Activated naive CD8-positive, alpha-beta T cell treated with anti-CD3 and anti-CD28 coated beads for 36 hours (primary cell): ENCODE measurements around the gene ATG9B. TPM values are rescaled to one million over a fixed set of nuclear protein-coding genes. Genes with fewer than 3 reads are reported as not detected.
A peak's percentile ranks its signal among the peaks of the same experiment; 100 is the strongest.

Experiments used
- DNase-seq: peaks from one replicate; pipeline ENCODE4 v3.0.0; 2021
- H3K27ac Mint-ChIP-seq: one replicate; pipeline ENCODE4 v1.8.0; 2022; ENCODE audit warnings: mild to moderate bottlenecking, moderate library complexity, mixed read lengths
- H3K27me3 Mint-ChIP-seq: one replicate; pipeline ENCODE4 v1.8.0; 2022; ENCODE audit warnings: mild to moderate bottlenecking, mixed read lengths
- H3K36me3 Mint-ChIP-seq: one replicate; pipeline ENCODE4 v1.8.0; 2021; ENCODE audit warnings: mild to moderate bottlenecking, mixed read lengths
- H3K4me1 Mint-ChIP-seq: one replicate; pipeline ENCODE4 v1.8.0; 2021; ENCODE audit warnings: mixed read lengths
- H3K4me3 Mint-ChIP-seq: one replicate; pipeline ENCODE4 v1.8.0; 2022; ENCODE audit warnings: mild to moderate bottlenecking, moderate library complexity, mixed read lengths
- H3K9me3 Mint-ChIP-seq: one replicate; pipeline ENCODE4 v1.8.0; 2022; ENCODE audit warnings: mixed read lengths
- total RNA-seq, 2 experiments: library from RNA; stranded (reverse); gene quantifications; one replicate each; pipeline ENCODE4 v1.2.3, GENCODE V29; 2021

Gene ATG9B
- total RNA-seq, 2 experiments from 2014 or later: 12.3 TPM

GRCh38 chr7:151061213-151062110 lies 37.2 kb upstream of the ATG9B start:
- peaks cover 31% of the 10 kb centered on the region for H3K4me1 Mint-ChIP-seq
- no peaks in the 10 kb centered on the region for H3K27me3 Mint-ChIP-seq
- H3K4me3 Mint-ChIP-seq: peak overlapping the region; percentile 94
- H3K9me3 Mint-ChIP-seq: no peaks in the 10 kb centered on the region
- DNase-seq: no peak
- no peak overlapping the region for H3K27ac Mint-ChIP-seq
- peaks cover 10% of the 10 kb centered on the region for H3K36me3 Mint-ChIP-seq

GRCh38 chr7:151060416-151061212 lies 36.3 kb upstream of the ATG9B start:
- no peak overlapping the region for H3K27ac Mint-ChIP-seq

GRCh38 chr7:151060113-151060415 lies 35.8 kb upstream of the ATG9B start:
- Mint-ChIP-seq H3K4me3 (peak overlapping the region; percentile 94), H3K9me3 (no peaks in the 10 kb centered on the region), H3K4me1 (peaks cover 32% of the 10 kb centered on the region), H3K36me3 (peaks cover 10% of the 10 kb centered on the region), H3K27me3 (no peaks in the 10 kb centered on the region), H3K27ac (peak overlapping the region; percentile 62)
- DNase-seq: no peak

More at GRCh38 chr7:151060416-151061212, 36.3 kb upstream of the ATG9B start:
- H3K9me3 Mint-ChIP-seq: no peaks in the 10 kb centered on the region
- peaks cover 10% of the 10 kb centered on the region for H3K36me3 Mint-ChIP-seq
- peaks cover 32% of the 10 kb centered on the region for H3K4me1 Mint-ChIP-seq
- peak; percentile 18 for DNase-seq
- H3K4me3 Mint-ChIP-seq: peak overlapping the region; percentile 94
- H3K27me3 Mint-ChIP-seq: no peaks in the 10 kb centered on the region

- H3K9me3 Mint-ChIP-seq: no peaks in the 10 kb centered on the region
- peak; percentile 81 for DNase-seq
- no peaks in the 10 kb centered on the region for H3K27me3 Mint-ChIP-seq
- peak within 1 kb of the TSS; percentile 94 for H3K4me3 Mint-ChIP-seq
- H3K4me1 Mint-ChIP-seq: peaks cover 32% of the 10 kb centered on the region
- H3K36me3 Mint-ChIP-seq: peaks cover 10% of the 10 kb centered on the region
- peak within 1 kb of the TSS; percentile 92 for H3K27ac Mint-ChIP-seq
These were observed 35.2 kb upstream of the ATG9B start, which contains the start of gene SLC4A2 for GRCh38 chr7:151059367-151060112. Gene SLC4A2, plus strand, starts transcription at chr7:151059589. Its CDS starts 2,399 bp downstream, at chr7:151061988.

- Mint-ChIP-seq H3K27ac (peak overlapping the region; percentile 92), H3K4me3 (peak overlapping the region; percentile 94), H3K36me3 (peaks cover 8% of the 10 kb centered on the region), H3K4me1 (peaks cover 32% of the 10 kb centered on the region), H3K27me3 (no peaks in the 10 kb centered on the region), H3K9me3 (no peaks in the 10 kb centered on the region)
- DNase-seq: no peak
These were observed 34.6 kb upstream of the ATG9B start for GRCh38 chr7:151058781-151059366.

GRCh38 chr7:151057989-151058780 lies 33.9 kb upstream of the ATG9B start:
- no peaks in the 10 kb centered on the region for H3K27me3 Mint-ChIP-seq
- H3K4me1 Mint-ChIP-seq: peaks cover 30% of the 10 kb centered on the region
- H3K4me3 Mint-ChIP-seq: peak overlapping the region; percentile 94
- peak overlapping the region; percentile 92 for H3K27ac Mint-ChIP-seq
- DNase-seq: peak; percentile 96
- peaks cover 2% of the 10 kb centered on the region for H3K36me3 Mint-ChIP-seq
- H3K9me3 Mint-ChIP-seq: no peaks in the 10 kb centered on the region

- Mint-ChIP-seq H3K9me3 (no peaks in the 10 kb centered on the region), H3K27ac (peak within 1 kb of the TSS; percentile 92), H3K4me1 (peaks cover 30% of the 10 kb centered on the region), H3K4me3 (peak within 1 kb of the TSS; percentile 94), H3K27me3 (no peaks in the 10 kb centered on the region), H3K36me3 (peaks cover 2% of the 10 kb centered on the region)
- no peak for DNase-seq
These were observed 33.3 kb upstream of the ATG9B start, which contains the start of gene CDK5 for GRCh38 chr7:151057506-151057988. Gene CDK5, minus strand, starts transcription at chr7:151057897. Its CDS starts 49 bp downstream, at chr7:151057848.

GRCh38 chr7:151056666-151057505 lies 32.6 kb upstream of the ATG9B start:
- DNase-seq: no peak
- Mint-ChIP-seq H3K9me3 (no peaks in the 10 kb centered on the region), H3K27me3 (no peaks in the 10 kb centered on the region), H3K4me3 (peak overlapping the region; percentile 94), H3K36me3 (peaks cover 2% of the 10 kb centered on the region), H3K27ac (peak overlapping the region; percentile 92), H3K4me1 (peaks cover 30% of the 10 kb centered on the region)

- Mint-ChIP-seq H3K4me3 (peak overlapping the region; percentile 94), H3K4me1 (peaks cover 26% of the 10 kb centered on the region), H3K36me3 (no peaks in the 10 kb centered on the region), H3K27me3 (no peaks in the 10 kb centered on the region), H3K9me3 (no peaks in the 10 kb centered on the region), H3K27ac (no peak overlapping the region)
- DNase-seq: no peak
These were observed 32.0 kb upstream of the ATG9B start for GRCh38 chr7:151056283-151056665.

GRCh38 chr7:151053751-151054150 lies 29.5 kb upstream of the ATG9B start:
- Mint-ChIP-seq H3K27ac (no peak overlapping the region), H3K36me3 (no peaks in the 10 kb centered on the region), H3K4me1 (peaks cover 14% of the 10 kb centered on the region), H3K9me3 (no peaks in the 10 kb centered on the region), H3K4me3 (no peak overlapping the region), H3K27me3 (no peaks in the 10 kb centered on the region)
- DNase-seq: no peak

GRCh38 chr7:151053096-151053495 lies 28.8 kb upstream of the ATG9B start:
- no peak for DNase-seq
- H3K4me1 Mint-ChIP-seq: peaks cover 11% of the 10 kb centered on the region
- no peak overlapping the region for H3K4me3 Mint-ChIP-seq
- H3K9me3 Mint-ChIP-seq: no peaks in the 10 kb centered on the region
- H3K27ac Mint-ChIP-seq: no peak overlapping the region
- no peaks in the 10 kb centered on the region for H3K36me3 Mint-ChIP-seq
- H3K27me3 Mint-ChIP-seq: no peaks in the 10 kb centered on the region

GRCh38 chr7:151051108-151051507 lies 26.8 kb upstream of the ATG9B start:
- H3K4me3 Mint-ChIP-seq: no peak overlapping the region
- no peaks in the 10 kb centered on the region for H3K36me3 Mint-ChIP-seq
- no peak overlapping the region for H3K27ac Mint-ChIP-seq
- no peaks in the 10 kb centered on the region for H3K4me1 Mint-ChIP-seq
- peak; percentile 74 for DNase-seq
- no peaks in the 10 kb centered on the region for H3K27me3 Mint-ChIP-seq
- H3K9me3 Mint-ChIP-seq: no peaks in the 10 kb centered on the region

GRCh38 chr7:151048911-151049463 lies 24.7 kb upstream of the ATG9B start:
- Mint-ChIP-seq H3K4me1 (no peaks in the 10 kb centered on the region), H3K27me3 (no peaks in the 10 kb centered on the region), H3K36me3 (no peaks in the 10 kb centered on the region), H3K4me3 (no peak overlapping the region), H3K9me3 (no peaks in the 10 kb centered on the region), H3K27ac (no peak overlapping the region)
- no peak for DNase-seq
